Measurements from ENCODE around the gene PI4KB.

PI4KB gene

DNA sequence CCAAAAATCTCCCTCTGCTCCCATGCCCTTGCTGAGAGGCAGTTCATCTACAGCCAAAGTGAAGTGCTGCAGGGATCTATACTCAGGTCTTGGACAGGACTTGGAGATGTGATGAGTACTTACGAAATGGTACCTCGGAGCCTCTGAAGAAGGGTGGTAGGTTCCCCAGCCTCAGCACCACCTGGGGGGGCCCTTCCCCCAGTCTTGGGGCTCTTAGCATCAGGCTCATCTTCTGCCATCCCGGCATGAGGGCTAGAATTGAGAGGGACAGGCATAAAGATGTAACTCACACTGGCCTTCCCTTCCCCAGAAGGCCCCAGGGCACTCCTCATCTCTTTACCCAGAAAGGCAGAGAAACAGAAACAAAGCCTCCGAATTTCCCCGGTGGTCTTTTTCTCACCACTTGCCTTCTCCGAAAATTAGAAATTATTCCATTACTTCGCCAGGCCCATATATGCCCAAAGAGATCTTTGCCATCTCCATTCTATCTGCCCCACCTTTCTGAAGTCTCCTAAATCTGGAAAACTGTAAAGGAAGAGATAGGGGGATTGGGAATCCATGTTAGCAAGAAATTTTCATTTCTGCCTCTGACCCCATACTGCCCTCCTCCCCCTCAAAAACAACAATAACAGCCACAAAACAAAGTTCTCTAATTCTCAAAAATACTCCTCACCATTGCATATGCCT is 19.0 kb upstream of the PI4KB start:
- DNase-seq (ENCODE audit: low spot score): no peak

- DNase-seq (ENCODE audit: low spot score): no peak
Observed at GRCh38 chr1:151344291-151344690, 17.1 kb upstream of the PI4KB start.

DNA sequence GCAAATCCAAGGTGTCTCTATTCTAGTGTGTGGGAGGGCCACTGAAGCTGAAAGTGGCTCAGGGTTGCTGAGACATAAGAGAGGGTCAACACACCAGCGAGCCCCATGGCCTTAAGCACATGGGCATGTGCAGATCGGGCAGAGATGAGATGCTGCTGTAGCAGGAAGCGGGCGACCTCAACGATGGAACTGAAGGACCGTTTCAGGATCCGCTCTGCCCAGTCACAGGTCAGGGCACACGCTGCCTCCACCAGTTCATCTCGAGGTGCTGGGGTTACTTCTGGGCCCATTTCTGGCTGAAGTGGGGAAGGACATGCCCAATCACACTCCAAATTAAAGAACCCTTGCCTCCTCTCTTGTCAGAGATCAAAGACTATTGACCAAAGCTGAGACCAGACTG is 16.4 kb upstream of the PI4KB start:
- DNase-seq (ENCODE audit: low spot score): no peak

- no peak for DNase-seq (ENCODE audit: low spot score)
Observed at GRCh38 chr1:151342569-151342968, 15.4 kb upstream of the PI4KB start.

GRCh38 chr1:151342021-151342420 is 14.8 kb upstream of the PI4KB start:
- no peak for DNase-seq (ENCODE audit: low spot score)

DNA sequence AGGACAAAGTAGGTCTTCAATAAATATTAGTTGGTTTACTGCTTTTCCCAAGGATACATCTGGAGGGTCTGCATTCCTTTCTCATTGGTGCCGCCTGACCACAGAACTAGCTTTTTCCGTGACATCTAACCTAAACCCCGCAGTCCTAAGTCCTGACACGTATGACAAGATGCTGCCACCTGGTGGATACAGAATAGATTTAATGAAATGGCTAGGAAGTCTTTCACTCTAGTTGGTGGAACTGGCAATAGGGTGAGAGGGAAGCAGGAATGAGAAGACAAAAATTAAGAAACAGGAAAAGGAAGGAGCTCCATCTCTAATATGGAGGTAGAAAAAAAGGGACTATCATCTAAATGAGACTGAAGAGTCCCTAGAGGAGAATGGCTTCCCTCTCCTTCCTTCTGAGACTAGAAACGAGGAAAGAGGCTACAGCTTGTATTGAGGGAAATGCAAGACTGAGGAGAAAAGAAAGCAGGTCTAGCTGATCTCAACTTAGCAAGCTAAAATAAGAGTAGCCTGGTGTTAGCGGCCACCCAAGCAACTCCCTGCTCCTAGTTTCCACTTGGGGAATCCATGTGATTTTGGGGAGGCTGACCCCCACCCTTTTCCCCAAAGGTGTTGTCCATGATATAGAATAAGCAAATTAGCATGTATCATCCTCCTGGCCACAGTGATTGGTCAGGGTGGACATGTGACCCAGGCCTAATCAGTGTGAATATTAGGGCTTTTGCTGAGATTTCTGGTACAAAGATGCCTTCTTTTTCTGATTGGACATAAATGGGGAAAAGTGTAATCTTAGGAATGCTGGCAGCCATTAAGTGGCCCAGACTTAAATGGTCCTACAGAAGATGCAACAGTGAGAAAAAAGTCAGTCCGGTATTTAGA is 13.9 kb upstream of the PI4KB start:
- peak; percentile 80 for DNase-seq (ENCODE audit: low spot score)

DNA sequence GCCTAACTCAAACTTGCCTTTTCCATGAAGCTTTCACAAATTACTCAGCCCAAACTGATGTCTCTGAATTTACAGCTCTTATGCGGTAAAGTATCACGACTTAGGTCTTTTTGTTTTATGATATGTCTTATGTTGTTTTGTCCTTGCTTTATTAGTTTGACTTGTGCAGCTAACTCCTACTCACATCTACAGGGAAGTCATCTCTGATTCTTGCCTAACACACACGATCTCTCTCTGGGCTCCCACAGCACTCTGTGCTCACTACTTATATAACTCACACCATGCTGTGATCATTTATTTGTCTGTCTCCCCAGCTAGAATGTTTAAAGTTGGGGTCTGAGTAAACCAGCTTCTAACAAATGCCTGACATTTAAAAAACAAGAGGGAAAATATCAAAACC is 9.3 kb upstream of the PI4KB start:
- no peak for DNase-seq (ENCODE audit: low spot score)

DNA sequence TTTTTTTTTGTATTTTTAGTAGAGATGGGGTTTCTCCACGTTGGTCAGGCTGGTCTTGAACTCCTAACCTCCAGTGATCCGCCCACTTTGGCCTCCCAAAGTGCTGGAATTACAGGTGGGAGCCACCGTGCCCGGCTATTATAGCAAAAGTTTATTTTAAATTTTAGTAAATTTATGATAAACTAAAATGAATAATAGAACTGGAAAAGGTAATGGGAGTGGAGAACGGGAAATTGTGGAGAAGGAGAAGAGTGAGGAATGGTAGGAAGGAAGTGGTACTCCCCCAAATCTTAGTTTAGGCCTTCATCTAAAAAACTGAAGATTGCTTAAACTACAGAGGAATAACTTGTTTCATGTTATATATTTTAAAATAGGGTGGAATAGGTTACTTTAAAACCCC is 7.6 kb upstream of the PI4KB start:
- no peak for DNase-seq (ENCODE audit: low spot score)

DNA sequence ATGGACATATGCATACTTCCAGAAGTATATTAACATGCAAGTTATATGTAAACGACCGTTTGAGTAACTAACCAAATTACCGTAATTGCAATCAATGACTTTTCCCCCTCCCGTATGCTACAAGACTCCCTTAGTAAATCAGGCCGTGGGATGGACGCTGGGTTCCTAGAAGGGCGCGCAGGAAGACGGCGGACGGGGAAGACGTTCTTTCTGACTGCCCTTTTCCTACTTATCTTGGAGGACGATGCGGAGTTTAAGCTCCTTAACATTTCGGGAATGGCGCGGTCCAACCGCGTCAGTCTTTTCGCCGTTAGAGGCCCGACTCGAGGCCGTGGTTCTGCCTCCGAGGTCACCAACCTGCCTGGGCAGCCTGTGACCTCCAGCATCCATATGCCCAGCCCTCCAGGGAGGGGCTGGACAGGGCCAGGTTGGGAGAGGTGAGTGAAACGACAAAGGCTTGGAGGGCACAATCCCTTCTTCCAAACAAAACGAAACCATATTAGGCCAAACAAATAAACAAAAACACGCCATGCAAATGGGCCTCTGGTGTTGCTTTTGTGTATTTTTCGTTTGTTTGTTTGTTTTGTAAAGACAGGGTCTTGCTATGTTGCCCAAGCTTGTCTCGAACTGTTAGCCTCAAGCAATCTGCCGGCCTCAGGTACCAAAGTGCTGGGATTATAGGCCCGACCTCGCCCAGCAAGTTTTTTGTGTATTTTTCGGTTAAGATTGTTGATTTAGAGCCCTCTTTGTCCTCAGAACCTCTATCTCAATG is 873 bp upstream of the PI4KB start:
- peak; percentile 26 for DNase-seq (ENCODE audit: low spot score)

- no peak for DNase-seq (ENCODE audit: low spot score)
Observed at GRCh38 chr1:151326619-151327222, 495 bp downstream of the PI4KB start.

- DNase-seq (ENCODE audit: low spot score): no peak
Observed at GRCh38 chr1:151325646-151326429, 1.4 kb downstream of the PI4KB start.

DNA sequence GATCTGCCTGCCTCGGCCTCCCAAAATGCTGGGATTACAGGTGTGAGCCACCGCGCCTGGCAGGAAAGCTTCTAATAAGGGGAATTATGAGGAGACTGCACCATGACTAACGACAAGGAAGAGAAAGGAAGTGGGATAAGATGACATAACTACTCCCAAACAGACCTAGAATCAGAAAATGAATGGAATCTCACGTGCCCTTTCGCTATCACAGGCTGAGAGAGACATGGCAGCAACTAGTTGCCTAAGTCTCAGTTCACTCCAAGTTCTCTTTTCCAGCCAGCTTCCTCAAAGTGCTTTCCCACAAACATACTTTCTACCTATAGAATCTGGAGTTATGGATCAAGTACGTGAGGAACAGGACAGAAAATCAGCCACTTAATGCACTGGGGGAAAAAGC is 2.0 kb downstream of the PI4KB start:
- no peak for DNase-seq (ENCODE audit: low spot score)

DNA sequence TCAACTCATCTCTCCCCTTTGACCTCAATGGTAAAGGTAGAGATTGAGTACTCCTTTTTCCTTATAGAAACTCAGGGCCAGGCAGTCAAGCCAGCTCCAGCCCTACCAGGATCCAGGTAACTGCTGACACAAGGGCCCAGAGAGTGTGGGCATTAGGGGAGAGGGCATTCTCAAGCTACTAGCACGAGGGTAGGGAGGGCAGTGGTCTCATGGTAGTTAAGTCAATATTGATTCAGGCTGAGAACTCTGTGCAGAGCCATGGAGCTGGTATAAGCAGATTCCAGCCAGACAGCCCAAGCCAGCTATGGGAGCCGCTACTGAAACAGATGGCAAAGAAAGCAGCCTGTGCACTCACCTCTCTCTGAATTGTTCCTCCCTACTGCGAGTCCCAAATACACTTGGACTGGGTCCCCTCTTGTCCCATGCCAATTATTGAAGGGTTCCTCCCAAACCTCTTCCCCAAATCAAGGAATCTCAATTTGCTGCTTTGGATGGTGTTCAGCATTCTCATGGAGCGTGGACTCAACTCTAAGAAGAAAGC is 2.8 kb downstream of the PI4KB start:
- DNase-seq (ENCODE audit: low spot score): no peak

GRCh38 chr1:151318975-151319374 is 8.2 kb downstream of the PI4KB start:
- no peak for DNase-seq (ENCODE audit: low spot score)

DNA sequence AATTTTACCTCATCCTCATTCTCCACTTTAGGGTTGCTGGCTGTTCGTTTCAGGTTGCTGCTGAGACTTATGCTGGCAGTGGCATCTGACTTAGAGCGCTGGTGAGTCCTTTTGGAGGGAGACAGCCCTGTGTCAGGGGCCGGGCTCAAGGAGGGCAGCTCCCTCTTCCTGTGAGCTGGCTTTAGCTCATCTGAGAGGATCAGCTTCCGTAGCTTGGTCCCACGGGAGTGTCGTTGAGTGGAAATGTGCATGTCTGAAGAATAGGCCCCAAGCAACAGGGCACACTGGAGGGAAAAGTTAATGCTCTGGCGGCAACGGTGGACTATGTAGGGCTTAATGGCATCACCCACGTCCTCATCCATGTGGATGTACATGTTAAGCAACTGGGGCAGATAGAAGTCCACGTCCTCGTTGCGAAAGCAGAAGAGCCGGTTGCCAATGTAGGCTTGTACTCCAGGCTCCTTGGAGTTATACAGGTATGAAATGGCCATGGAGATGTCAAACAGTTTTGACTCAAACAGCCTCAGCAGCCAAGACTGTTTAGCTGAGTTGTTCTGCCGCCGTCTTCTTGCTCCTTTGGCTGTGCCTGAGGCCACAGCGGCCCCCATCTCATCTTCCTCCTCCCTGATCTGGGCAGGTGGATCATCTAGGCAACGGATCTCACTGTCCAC is 11.5 kb downstream of the PI4KB start:
- DNase-seq (ENCODE audit: low spot score): no peak

DNA sequence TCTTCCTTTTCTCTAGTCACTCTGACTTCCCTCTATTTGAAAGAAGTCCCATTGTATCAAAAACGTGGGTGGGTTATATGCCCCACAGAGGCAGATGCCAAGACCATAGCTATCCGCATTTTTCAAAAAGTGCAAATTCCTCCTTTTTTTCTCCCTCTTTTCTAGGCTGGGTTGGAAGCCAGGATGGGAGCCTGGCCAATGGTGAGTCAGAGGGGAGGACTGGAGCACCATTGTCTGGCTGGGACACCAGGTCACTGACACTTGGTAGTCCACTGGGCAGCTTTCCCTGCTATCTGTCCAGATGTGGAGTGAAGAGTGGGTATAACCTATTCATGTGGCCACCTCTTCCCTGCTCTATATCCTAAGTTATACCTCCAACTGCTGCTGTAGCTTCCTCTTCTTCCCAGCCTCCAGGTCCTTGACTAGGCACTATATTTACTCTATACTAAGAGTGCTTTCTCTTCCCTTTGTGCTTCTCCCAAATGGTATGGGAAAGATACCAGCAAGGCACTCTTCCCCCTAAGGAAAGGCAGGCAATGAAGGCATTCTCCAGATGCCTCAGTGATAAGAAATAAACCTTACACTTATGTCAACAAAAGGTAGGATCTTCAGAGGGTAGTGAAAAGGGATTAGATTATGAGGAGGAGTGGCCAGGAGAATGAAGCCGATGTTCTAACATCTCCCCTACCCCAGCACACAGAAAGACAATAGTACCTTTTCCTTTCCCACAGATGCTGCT is 12.9 kb downstream of the PI4KB start:
- no peak for DNase-seq (ENCODE audit: low spot score)

DNA sequence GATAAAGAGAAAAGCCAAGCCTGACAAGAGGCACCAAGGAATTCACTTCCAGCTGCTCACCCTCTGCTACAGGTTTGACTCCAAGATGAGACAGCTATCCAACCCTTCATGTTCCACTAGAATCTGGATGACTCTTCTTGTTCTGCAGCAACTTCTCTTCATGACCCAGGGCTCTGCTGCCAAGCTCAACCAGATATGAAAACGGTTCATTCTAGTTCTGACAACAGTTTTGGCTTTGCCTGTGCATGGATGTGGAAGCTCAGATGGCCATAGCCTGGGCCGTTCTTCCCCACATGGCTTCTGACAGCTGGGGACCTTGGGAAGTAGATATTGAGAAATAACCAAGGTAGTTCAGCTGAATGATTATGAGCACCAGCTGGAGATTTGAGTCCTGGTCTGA is 13.7 kb downstream of the PI4KB start:
- no peak for DNase-seq (ENCODE audit: low spot score)

DNA sequence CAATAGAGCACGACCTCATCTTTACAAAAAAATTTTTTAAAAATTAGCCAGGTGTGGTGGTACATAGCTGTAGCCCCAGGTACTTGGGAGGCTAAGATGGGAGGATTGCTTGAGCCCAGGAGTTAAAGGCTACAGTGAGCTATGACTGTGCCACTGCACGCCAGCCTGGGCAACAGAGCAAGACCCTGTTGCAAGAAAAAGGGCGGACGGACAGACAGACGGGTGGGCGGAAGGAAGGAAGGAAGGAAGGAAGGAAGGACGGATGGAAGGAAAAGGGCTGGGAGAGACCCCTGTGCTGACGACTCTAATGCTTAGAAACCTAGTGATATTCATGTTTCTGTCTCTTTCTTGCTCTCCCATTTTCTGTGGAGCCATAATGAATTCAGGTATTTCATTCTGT is 14.4 kb downstream of the PI4KB start:
- no peak for DNase-seq (ENCODE audit: low spot score)

DNA sequence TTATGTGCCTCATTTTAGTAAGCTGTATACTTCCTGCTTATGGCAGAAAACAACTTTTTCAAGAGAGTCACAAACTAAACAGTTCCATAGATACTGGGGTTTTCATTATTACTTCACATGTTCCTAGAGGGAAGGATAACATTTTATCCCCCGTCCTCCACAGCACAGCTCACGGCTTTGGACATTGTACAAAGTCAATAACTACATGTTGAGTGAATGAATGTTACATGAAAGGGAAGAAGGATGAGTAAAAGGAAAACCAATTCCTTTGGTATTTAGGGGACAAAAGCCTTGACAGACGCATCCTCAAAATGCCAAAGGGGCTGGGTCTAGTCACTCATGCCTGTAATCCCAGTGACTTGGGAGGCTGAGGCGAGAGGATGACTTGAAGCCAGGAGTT is 14.8 kb downstream of the PI4KB start:
- no peak for DNase-seq (ENCODE audit: low spot score)

Measured in LoVo (cell line).